Measurements from ENCODE around the gene SCAF1. TPM values are rescaled to one million over a fixed set of nuclear protein-coding genes. Genes with fewer than 3 reads are reported as not detected.

Gene SCAF1
- total RNA-seq, 1 donor from 2014 or later: 8.4 TPM

DNA sequence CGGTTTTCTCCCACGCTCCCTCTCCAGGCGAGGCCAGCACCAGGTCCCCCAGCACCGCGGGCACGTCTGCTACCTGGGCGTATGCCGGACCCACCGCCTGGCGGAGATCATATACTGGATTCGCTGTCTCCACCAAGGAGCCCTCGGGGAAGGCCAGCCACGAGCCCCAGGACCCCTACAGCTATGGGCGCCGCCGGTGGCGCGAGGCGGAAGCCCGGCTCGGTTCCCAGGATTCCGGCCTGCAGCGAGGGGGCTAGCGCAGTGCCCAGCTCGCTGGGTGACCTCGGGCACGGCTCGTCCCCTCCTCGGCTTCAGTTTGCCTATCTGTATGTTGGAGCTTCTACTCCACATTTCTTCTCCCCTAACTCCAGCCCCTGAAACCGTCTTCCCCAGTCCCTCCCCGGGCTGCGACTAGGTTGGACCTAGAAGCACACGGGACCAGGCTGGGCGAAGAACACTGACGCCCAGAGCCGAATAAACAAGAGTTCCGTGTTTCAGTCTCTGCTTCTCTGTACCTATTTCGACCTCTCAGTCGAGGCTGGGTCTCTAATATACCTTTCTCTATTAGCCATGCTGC lies 48.2 kb downstream of the SCAF1 start:
- Histone ChIP-seq H3K4me1 (ENCODE audit: control insufficient read depth in 3 of 3, insufficient read depth in 3 of 3, low read length in 3 of 3) (peaks cover 21 to 34% (median 24%) of the 10 kb centered on the region in 3 donors), H3K4me3 (ENCODE audit: low read length in 3 of 3) (peak overlapping the region; percentile 68 to 81 (median 70)), H3K9me3 (ENCODE audit: control insufficient read depth in 3 of 3, low read length in 3 of 3) (no peaks in the 10 kb centered on the region), H3K27me3 (ENCODE audit: control insufficient read depth in 3 of 3, insufficient read depth in 3 of 3, low read length in 3 of 3) (peaks cover 0 to 21% (median 18%) of the 10 kb centered on the region in 3 donors), H3K36me3 (ENCODE audit: control insufficient read depth in 3 of 3, insufficient read depth in 3 of 3, low read length in 3 of 3) (peaks cover 11 to 20% (median 16%) of the 10 kb centered on the region in 3 donors), H3K27ac (ENCODE audit: low read depth, low read length) (peak overlapping the region; percentile 65), H3K9ac (ENCODE audit: low read depth in 1 of 3, low read length in 3 of 3) (peak overlapping the region; percentile 12 to 76 (median 70))

DNA sequence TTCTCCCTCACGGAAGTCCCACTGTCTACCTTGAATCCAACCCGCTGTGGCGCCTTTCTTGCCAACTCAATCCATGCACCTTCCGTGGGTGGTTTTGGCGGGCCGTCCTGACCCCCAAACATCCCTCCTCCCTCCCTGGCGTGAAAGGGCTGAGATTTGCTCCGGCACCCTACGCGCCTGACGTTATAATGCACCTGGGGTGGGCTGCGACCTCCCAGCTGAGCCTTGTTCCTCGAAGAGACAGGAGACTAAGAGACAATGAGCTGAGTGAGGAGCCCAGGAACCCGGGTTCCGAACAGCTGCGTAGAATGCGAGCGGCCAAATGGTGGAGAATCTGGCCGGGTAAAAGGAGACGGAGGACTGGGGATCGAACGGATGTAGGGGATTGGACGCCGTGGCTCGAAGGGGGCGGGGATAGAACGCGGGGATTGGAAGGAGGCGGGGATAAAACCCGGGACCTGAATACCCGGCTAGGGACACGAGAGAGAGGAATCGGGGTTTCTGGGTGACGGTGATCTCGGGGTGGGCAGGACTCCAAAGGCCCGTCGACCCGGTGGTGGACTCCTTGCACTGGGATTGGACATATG lies 48.7 kb downstream of the SCAF1 start, which contains the start of gene CPT1C:
Gene CPT1C, plus strand, starts transcription at position 461 of the 587 bp plus-strand sequence. CDS start 1,137 bp downstream, outside the sequence.
- Histone ChIP-seq H3K27ac (ENCODE audit: low read depth, low read length) (peak within 1 kb of the TSS; percentile 65), H3K9me3 (ENCODE audit: control insufficient read depth in 3 of 3, low read length in 3 of 3) (no peaks in the 10 kb centered on the region), H3K36me3 (ENCODE audit: control insufficient read depth in 3 of 3, insufficient read depth in 3 of 3, low read length in 3 of 3) (peaks cover 5 to 15% (median 11%) of the 10 kb centered on the region in 3 donors), H3K4me3 (ENCODE audit: low read length in 3 of 3) (peak within 1 kb of the TSS; percentile 68 to 81 (median 70)), H3K4me1 (ENCODE audit: control insufficient read depth in 3 of 3, insufficient read depth in 3 of 3, low read length in 3 of 3) (peaks cover 21 to 34% (median 23%) of the 10 kb centered on the region in 3 donors), H3K27me3 (ENCODE audit: control insufficient read depth in 3 of 3, insufficient read depth in 3 of 3, low read length in 3 of 3) (peaks cover 0 to 21% (median 18%) of the 10 kb centered on the region in 3 donors), H3K9ac (ENCODE audit: low read depth in 1 of 3, low read length in 3 of 3) (peak within 1 kb of the TSS; percentile 12 to 76 (median 70))

DNA sequence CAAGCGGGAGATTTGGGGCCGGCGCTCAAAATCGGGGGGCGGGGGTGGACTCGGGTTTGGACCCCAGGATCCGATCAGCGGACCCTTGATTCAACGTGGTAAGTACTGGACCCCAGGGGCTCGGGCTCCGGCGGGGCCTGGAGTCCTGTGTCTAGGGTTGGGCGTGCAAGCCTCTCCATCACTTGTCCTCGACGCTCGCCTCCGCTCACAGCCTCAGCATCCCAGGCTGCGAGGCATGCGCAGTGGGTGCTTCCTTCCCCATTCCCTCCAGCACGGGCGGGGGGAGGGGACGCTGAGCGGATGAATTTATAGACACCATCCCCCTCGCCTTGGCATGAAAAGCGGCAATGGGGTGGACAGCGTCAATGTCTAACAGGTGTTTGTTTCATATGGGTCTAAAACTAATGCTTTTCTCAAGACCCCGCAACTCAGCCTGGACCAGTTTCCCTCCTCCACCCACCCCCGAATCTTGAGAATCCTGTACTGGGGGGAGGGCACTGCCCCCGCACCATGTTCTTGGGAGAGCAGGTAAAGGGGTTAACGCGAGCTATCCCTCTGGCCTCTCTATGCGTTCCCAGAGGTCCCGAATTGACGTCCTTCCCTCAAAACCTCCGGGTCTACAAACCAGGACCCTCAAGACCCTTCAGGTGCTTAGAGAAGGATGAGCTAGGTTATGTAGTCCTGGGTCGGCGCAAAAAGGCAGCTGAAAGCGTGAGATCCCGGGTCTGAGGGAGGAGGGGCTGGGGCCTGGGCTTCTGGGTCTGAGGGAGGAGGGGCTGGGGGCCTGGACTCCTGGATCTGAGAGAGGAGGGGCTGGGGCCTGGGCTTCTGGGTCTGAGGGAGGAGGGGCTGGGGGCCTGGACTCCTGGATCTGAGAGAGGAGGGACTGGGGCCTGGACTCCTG lies 49.5 kb downstream of the SCAF1 start:
- H3K4me3 ChIP-seq (ENCODE audit: low read length in 3 of 3): peak overlapping the region; percentile 68 to 81 (median 70)
- no peaks in the 10 kb centered on the region for H3K9me3 ChIP-seq (ENCODE audit: control insufficient read depth in 3 of 3, low read length in 3 of 3)
- no peak overlapping the region for H3K27ac ChIP-seq (ENCODE audit: low read depth, low read length)
- no peak overlapping the region for H3K9ac ChIP-seq (ENCODE audit: low read depth in 1 of 3, low read length in 3 of 3)
- H3K4me1 ChIP-seq (ENCODE audit: control insufficient read depth in 3 of 3, insufficient read depth in 3 of 3, low read length in 3 of 3): peaks cover 21 to 32% (median 21%) of the 10 kb centered on the region in 3 donors
- H3K36me3 ChIP-seq (ENCODE audit: control insufficient read depth in 3 of 3, insufficient read depth in 3 of 3, low read length in 3 of 3): peaks cover 0 to 10% (median 5%) of the 10 kb centered on the region in 3 donors
- H3K27me3 ChIP-seq (ENCODE audit: control insufficient read depth in 3 of 3, insufficient read depth in 3 of 3, low read length in 3 of 3): peaks cover 0 to 21% (median 18%) of the 10 kb centered on the region in 3 donors

DNA sequence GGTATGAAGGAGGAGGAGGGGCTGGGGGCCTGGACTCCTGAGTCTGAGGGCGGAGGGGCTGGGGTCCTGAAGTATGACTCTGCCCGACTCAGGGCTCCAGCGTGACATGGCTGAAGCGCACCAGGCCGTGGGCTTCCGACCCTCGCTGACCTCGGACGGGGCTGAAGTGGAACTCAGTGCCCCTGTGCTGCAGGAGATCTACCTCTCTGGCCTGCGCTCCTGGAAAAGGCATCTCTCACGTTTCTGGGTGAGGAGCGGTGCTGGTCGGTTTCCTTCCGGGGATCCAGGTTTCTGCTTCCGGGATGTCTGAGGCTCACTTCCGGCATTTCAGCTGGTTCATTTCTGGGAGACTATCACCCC lies 50.1 kb downstream of the SCAF1 start:
- H3K27me3 ChIP-seq (ENCODE audit: control insufficient read depth in 3 of 3, insufficient read depth in 3 of 3, low read length in 3 of 3): peaks cover 0 to 21% (median 18%) of the 10 kb centered on the region in 3 donors
- H3K4me3 ChIP-seq (ENCODE audit: low read length in 3 of 3): no peak overlapping the region
- no peaks in the 10 kb centered on the region for H3K9me3 ChIP-seq (ENCODE audit: control insufficient read depth in 3 of 3, low read length in 3 of 3)
- H3K36me3 ChIP-seq (ENCODE audit: control insufficient read depth in 3 of 3, insufficient read depth in 3 of 3, low read length in 3 of 3): peaks cover 0 to 5% (median 5%) of the 10 kb centered on the region in 3 donors
- H3K27ac ChIP-seq (ENCODE audit: low read depth, low read length): no peak overlapping the region
- no peak overlapping the region for H3K9ac ChIP-seq (ENCODE audit: low read depth in 1 of 3, low read length in 3 of 3)
- H3K4me1 ChIP-seq (ENCODE audit: control insufficient read depth in 3 of 3, insufficient read depth in 3 of 3, low read length in 3 of 3): peaks cover 21 to 32% (median 21%) of the 10 kb centered on the region in 3 donors

DNA sequence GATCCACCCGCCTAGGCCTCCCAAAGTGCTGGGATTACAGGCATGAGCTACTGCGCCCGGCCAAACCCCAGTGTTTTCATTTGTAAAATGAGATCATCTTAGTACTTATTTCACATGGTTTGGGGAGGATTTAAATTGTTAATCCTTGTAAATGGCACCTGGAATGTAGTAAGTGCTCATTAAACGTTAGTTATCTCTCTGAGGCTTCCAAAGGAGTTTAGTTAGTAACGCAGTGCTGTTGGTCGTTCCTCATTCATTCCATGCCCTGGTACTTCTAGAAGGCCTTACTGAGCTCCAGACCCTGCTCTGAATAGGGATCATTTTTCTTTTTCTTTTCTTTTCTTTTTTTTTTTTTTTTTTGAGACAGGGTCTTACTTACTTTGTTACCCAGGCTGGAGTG lies 54.1 kb downstream of the SCAF1 start:
- H3K4me1 ChIP-seq (ENCODE audit: control insufficient read depth in 3 of 3, insufficient read depth in 3 of 3, low read length in 3 of 3): peaks cover 5 to 6% (median 6%) of the 10 kb centered on the region in 3 donors
- H3K27me3 ChIP-seq (ENCODE audit: control insufficient read depth in 3 of 3, insufficient read depth in 3 of 3, low read length in 3 of 3): peaks cover 0 to 9% (median 4%) of the 10 kb centered on the region in 3 donors
- H3K36me3 ChIP-seq (ENCODE audit: control insufficient read depth in 3 of 3, insufficient read depth in 3 of 3, low read length in 3 of 3): no peaks in the 10 kb centered on the region
- H3K9me3 ChIP-seq (ENCODE audit: control insufficient read depth in 3 of 3, low read length in 3 of 3): no peaks in the 10 kb centered on the region
- no peak overlapping the region for H3K9ac ChIP-seq (ENCODE audit: low read depth in 1 of 3, low read length in 3 of 3)
- H3K27ac ChIP-seq (ENCODE audit: low read depth, low read length): no peak overlapping the region
- H3K4me3 ChIP-seq (ENCODE audit: low read length in 3 of 3): no peak overlapping the region

DNA sequence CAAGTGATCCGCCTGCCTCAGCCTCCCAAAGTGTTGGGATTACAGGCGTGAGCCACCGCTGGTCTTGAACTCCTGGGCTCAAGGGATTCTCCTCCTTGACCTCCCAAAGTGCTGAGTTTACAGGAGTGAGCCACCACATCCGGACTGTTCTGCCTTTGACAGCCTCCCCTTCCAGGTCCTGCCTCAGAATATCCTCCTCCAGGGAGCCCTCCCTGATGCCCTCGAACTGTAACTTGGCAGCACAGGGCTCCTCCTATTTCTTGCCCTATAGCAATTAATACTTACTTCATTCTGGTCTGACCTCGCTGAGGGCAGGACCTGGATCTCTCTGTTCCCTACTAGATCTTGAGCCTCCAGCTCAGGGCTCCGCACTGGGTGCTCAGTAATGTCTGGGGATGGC lies 54.9 kb downstream of the SCAF1 start:
- Histone ChIP-seq H3K4me3 (ENCODE audit: low read length in 3 of 3) (no peak overlapping the region), H3K36me3 (ENCODE audit: control insufficient read depth in 3 of 3, insufficient read depth in 3 of 3, low read length in 3 of 3) (no peaks in the 10 kb centered on the region), H3K4me1 (ENCODE audit: control insufficient read depth in 3 of 3, insufficient read depth in 3 of 3, low read length in 3 of 3) (no peaks in the 10 kb centered on the region), H3K27me3 (ENCODE audit: control insufficient read depth in 3 of 3, insufficient read depth in 3 of 3, low read length in 3 of 3) (peaks cover 0 to 4% (median 0%) of the 10 kb centered on the region in 3 donors), H3K9me3 (ENCODE audit: control insufficient read depth in 3 of 3, low read length in 3 of 3) (no peaks in the 10 kb centered on the region), H3K9ac (ENCODE audit: low read depth in 1 of 3, low read length in 3 of 3) (no peak overlapping the region), H3K27ac (ENCODE audit: low read depth, low read length) (no peak overlapping the region)

DNA sequence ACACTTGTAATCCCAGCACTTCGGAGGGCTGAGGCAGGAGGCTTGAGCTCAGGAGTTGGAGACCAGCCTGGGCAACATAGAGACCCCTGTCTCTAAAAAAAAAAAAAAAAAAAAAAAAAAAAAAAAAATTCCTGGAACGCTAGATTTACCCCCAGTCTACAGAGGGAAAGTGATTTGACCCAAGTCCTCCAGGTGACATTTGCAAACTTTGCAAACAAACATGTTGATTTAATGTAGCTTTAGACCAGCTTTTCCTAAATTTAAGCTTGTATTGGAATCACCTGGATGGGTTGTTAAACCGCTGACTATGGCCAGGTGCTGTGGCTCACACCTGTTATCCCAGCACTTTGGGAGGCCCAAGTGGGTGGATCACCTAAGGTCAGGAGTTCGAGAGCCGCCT lies 57.4 kb downstream of the SCAF1 start:
- Histone ChIP-seq H3K9me3 (ENCODE audit: control insufficient read depth in 3 of 3, low read length in 3 of 3) (no peaks in the 10 kb centered on the region), H3K4me3 (ENCODE audit: low read length in 3 of 3) (no peak overlapping the region), H3K27me3 (ENCODE audit: control insufficient read depth in 3 of 3, insufficient read depth in 3 of 3, low read length in 3 of 3) (peaks cover 0 to 4% (median 0%) of the 10 kb centered on the region in 3 donors), H3K4me1 (ENCODE audit: control insufficient read depth in 3 of 3, insufficient read depth in 3 of 3, low read length in 3 of 3) (no peaks in the 10 kb centered on the region), H3K27ac (ENCODE audit: low read depth, low read length) (no peak overlapping the region), H3K36me3 (ENCODE audit: control insufficient read depth in 3 of 3, insufficient read depth in 3 of 3, low read length in 3 of 3) (no peaks in the 10 kb centered on the region), H3K9ac (ENCODE audit: low read depth in 1 of 3, low read length in 3 of 3) (no peak overlapping the region)

DNA sequence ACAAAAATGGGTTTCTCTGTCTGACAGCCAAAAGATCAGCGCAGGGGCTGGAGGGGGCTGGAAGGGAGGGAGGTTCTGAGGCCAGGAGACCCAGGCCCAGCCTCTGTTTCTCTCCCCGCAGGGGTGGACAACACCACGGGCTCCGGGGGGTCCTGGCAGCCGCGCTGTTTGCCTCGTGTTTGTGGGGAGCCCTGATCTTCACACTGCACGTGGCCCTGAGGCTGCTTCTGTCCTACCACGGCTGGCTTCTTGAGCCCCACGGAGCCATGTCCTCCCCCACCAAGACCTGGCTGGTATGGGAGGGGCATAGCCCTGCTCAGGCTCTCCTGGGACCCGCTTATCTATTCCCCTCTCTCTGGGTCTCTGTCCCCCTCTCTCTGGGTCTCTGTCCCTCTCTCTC lies 58.6 kb downstream of the SCAF1 start:
- Histone ChIP-seq H3K4me1 (ENCODE audit: control insufficient read depth in 3 of 3, insufficient read depth in 3 of 3, low read length in 3 of 3) (no peaks in the 10 kb centered on the region), H3K4me3 (ENCODE audit: low read length in 3 of 3) (no peak overlapping the region), H3K9ac (ENCODE audit: low read depth in 1 of 3, low read length in 3 of 3) (no peak overlapping the region)

DNA sequence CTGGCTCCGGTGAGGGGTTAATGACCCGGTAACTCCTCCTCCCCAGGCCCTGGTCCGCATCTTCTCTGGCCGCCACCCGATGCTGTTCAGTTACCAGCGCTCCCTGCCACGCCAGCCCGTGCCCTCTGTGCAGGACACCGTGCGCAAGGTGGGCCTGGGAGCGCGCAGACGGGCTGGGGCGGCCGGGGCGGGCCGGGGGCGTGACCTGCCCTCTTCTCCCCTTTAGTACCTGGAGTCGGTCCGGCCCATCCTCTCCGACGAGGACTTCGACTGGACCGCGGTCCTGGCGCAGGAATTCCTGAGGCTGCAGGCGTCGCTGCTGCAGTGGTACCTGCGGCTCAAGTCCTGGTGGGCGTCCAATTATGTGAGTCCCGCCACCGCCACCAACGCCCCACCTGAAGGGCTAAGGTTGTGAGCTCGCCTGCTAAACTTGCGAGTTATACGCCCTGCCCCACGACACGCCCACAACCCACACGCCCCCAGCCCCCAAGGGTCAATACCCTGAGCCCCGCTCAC lies 59.3 kb downstream of the SCAF1 start:
- H3K27me3 ChIP-seq (ENCODE audit: control insufficient read depth in 3 of 3, insufficient read depth in 3 of 3, low read length in 3 of 3): peaks cover 0 to 4% (median 0%) of the 10 kb centered on the region in 3 donors

More for the DNA sequence above, 58.6 kb downstream of the SCAF1 start:
- Histone ChIP-seq H3K27ac (ENCODE audit: low read depth, low read length) (no peak overlapping the region), H3K27me3 (ENCODE audit: control insufficient read depth in 3 of 3, insufficient read depth in 3 of 3, low read length in 3 of 3) (peaks cover 0 to 4% (median 0%) of the 10 kb centered on the region in 3 donors), H3K9me3 (ENCODE audit: control insufficient read depth in 3 of 3, low read length in 3 of 3) (no peaks in the 10 kb centered on the region), H3K36me3 (ENCODE audit: control insufficient read depth in 3 of 3, insufficient read depth in 3 of 3, low read length in 3 of 3) (no peaks in the 10 kb centered on the region)

More for the DNA sequence above, 59.3 kb downstream of the SCAF1 start:
- Histone ChIP-seq H3K9me3 (ENCODE audit: control insufficient read depth in 3 of 3, low read length in 3 of 3) (no peaks in the 10 kb centered on the region), H3K9ac (ENCODE audit: low read depth in 1 of 3, low read length in 3 of 3) (no peak overlapping the region), H3K27ac (ENCODE audit: low read depth, low read length) (no peak overlapping the region), H3K4me3 (ENCODE audit: low read length in 3 of 3) (no peak overlapping the region), H3K4me1 (ENCODE audit: control insufficient read depth in 3 of 3, insufficient read depth in 3 of 3, low read length in 3 of 3) (no peaks in the 10 kb centered on the region), H3K36me3 (ENCODE audit: control insufficient read depth in 3 of 3, insufficient read depth in 3 of 3, low read length in 3 of 3) (no peaks in the 10 kb centered on the region)

Data from skeletal muscle tissue (tissue), 4 donors.